Mesothelial cell of epicardium (in vitro differentiated cells): ENCODE measurements around the gene CHCHD3. TPM values are rescaled to one million over a fixed set of nuclear protein-coding genes. Genes with fewer than 3 reads are reported as not detected.
"Not testable (repeated sequence)": the region's sequence is repeated elsewhere in the genome, so short reads cannot be mapped to it uniquely, and the experiment has no call there.

Source experiments
- DNase-seq, 2 experiments: peaks; one replicate each; pipeline ENCODE4 v3.0.0; 2021; ENCODE audit warnings: low spot score in 2 of 2; ENCODE audit not compliant: unreplicated experiment in 2 of 2
- H3K27ac Mint-ChIP-seq: 2 replicates; pipeline ENCODE4 v1.8.0; 2021; ENCODE audit warnings: mixed read lengths
- H3K27me3 Mint-ChIP-seq: 2 replicates; pipeline ENCODE4 v1.8.0; 2021; ENCODE audit warnings: low read depth, mixed read lengths
- H3K36me3 Mint-ChIP-seq: 2 replicates; pipeline ENCODE4 v1.8.0; 2021; ENCODE audit warnings: mixed read lengths
- H3K4me1 Mint-ChIP-seq: 2 replicates; pipeline ENCODE4 v1.8.0; 2021; ENCODE audit warnings: mixed read lengths
- H3K4me3 Mint-ChIP-seq: 2 replicates; pipeline ENCODE4 v1.8.0; 2021; ENCODE audit warnings: mild to moderate bottlenecking, moderate library complexity, mixed read lengths
- H3K9me3 Mint-ChIP-seq: 2 replicates; pipeline ENCODE4 v1.8.0; 2021; ENCODE audit warnings: mixed read lengths
- total RNA-seq: library from RNA; stranded (reverse); gene quantifications from 3 replicates; pipeline ENCODE4 v1.2.1, GENCODE V29; 2021
- TF ChIP-seq, protein P1 (sequence below): fragments of 200-600 bp; sonication (generic); IDR thresholded peaks from one replicate; pipeline ENCODE4 v1.5.0; 2021; ENCODE audit warnings: antibody characterized with exemption; ENCODE audit not compliant: unreplicated experiment

CHCHD3 gene
- total RNA-seq, 1 donor from 2014 or later: 54.3 TPM

- H3K4me3 Mint-ChIP-seq: no peak overlapping the region
- peaks cover 7% of the 10 kb centered on the region for H3K36me3 Mint-ChIP-seq
- DNase-seq: no peak
- H3K27me3 Mint-ChIP-seq: no peaks in the 10 kb centered on the region
- H3K27ac Mint-ChIP-seq: no peak overlapping the region
- no peaks in the 10 kb centered on the region for H3K9me3 Mint-ChIP-seq
- TF ChIP-seq, protein P1, sequence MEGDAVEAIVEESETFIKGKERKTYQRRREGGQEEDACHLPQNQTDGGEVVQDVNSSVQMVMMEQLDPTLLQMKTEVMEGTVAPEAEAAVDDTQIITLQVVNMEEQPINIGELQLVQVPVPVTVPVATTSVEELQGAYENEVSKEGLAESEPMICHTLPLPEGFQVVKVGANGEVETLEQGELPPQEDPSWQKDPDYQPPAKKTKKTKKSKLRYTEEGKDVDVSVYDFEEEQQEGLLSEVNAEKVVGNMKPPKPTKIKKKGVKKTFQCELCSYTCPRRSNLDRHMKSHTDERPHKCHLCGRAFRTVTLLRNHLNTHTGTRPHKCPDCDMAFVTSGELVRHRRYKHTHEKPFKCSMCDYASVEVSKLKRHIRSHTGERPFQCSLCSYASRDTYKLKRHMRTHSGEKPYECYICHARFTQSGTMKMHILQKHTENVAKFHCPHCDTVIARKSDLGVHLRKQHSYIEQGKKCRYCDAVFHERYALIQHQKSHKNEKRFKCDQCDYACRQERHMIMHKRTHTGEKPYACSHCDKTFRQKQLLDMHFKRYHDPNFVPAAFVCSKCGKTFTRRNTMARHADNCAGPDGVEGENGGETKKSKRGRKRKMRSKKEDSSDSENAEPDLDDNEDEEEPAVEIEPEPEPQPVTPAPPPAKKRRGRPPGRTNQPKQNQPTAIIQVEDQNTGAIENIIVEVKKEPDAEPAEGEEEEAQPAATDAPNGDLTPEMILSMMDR: no peak
- H3K4me1 Mint-ChIP-seq: peaks cover 1% of the 10 kb centered on the region
Observed at GRCh38 chr7:133044722-133045473, 37.0 kb downstream of the CHCHD3 start.

- no peak overlapping the region for H3K4me3 Mint-ChIP-seq
- TF ChIP-seq, protein P1: no peak
- H3K27me3 Mint-ChIP-seq: no peaks in the 10 kb centered on the region
- no peaks in the 10 kb centered on the region for H3K9me3 Mint-ChIP-seq
- H3K36me3 Mint-ChIP-seq: no peaks in the 10 kb centered on the region
- H3K27ac Mint-ChIP-seq: no peak overlapping the region
- no peak for DNase-seq
- H3K4me1 Mint-ChIP-seq: no peaks in the 10 kb centered on the region
Observed at GRCh38 chr7:133040674-133041073, 41.2 kb downstream of the CHCHD3 start.

- no peak overlapping the region for H3K4me3 Mint-ChIP-seq
- peaks cover 4% of the 10 kb centered on the region for H3K36me3 Mint-ChIP-seq
- no peak overlapping the region for H3K27ac Mint-ChIP-seq
- TF ChIP-seq, protein P1: no peak
- DNase-seq: no peak
- no peaks in the 10 kb centered on the region for H3K9me3 Mint-ChIP-seq
- H3K27me3 Mint-ChIP-seq: no peaks in the 10 kb centered on the region
- no peaks in the 10 kb centered on the region for H3K4me1 Mint-ChIP-seq
Observed at GRCh38 chr7:133040178-133040577, 41.7 kb downstream of the CHCHD3 start.

- H3K27me3 Mint-ChIP-seq: no peaks in the 10 kb centered on the region
- DNase-seq: no peak
- no peaks in the 10 kb centered on the region for H3K4me1 Mint-ChIP-seq
- no peak overlapping the region for H3K4me3 Mint-ChIP-seq
- no peak overlapping the region for H3K27ac Mint-ChIP-seq
- peaks cover 7% of the 10 kb centered on the region for H3K36me3 Mint-ChIP-seq
- H3K9me3 Mint-ChIP-seq: no peaks in the 10 kb centered on the region
- TF ChIP-seq, protein P1: no peak
Observed at GRCh38 chr7:133039614-133040013, 42.3 kb downstream of the CHCHD3 start.

- Mint-ChIP-seq H3K36me3 (peaks cover 7% of the 10 kb centered on the region), H3K27ac (no peak overlapping the region), H3K4me3 (no peak overlapping the region), H3K9me3 (no peaks in the 10 kb centered on the region), H3K4me1 (no peaks in the 10 kb centered on the region), H3K27me3 (no peaks in the 10 kb centered on the region)
- TF ChIP-seq, protein P1: no peak
- no peak for DNase-seq
Observed at GRCh38 chr7:133036289-133036688, 45.6 kb downstream of the CHCHD3 start.

DNA sequence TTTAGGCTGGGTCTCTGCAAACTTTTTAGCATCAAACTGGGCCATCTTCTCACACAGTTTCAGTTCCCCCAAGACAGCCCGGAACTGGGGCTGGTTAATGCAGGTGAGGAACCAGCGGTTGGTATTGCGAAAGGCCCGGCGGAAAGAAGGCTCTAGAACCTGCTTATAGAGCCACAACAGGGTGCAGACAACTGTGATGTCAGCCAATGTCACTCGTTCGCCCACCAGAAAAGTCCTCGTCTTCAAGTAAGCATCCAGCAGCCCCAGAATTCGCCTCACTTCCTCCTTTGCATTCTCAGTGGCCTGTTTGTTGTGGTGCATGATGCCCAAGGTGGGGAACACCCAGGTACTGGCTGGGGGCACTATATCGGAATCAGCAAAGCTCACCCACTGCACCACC lies 46.6 kb downstream of the CHCHD3 start:
- H3K4me1 Mint-ChIP-seq, H3K9me3 Mint-ChIP-seq, DNase-seq, H3K4me3 Mint-ChIP-seq, H3K36me3 Mint-ChIP-seq, H3K27ac Mint-ChIP-seq, H3K27me3 Mint-ChIP-seq: not testable (repeated sequence)
